GM12878 (cell line): ENCODE measurements around the gene BORCS6. TPM values are rescaled to one million over a fixed set of nuclear protein-coding genes. Genes with fewer than 3 reads are reported as not detected.
A peak's percentile ranks its signal among the peaks of the same experiment; 100 is the strongest.

Source experiments
- ESRRA ChIP-seq: IDR thresholded peaks from 2 replicates; pipeline ENCODE4 v1.6.1; 2012; ENCODE audit warnings: mild to moderate bottlenecking, low read length, improper control_type of control experiment
- ETV6 ChIP-seq, 2 experiments: fragments of 450-650 bp in 1 of 2; IDR thresholded peaks in 1 of 2; conservative IDR thresholded peaks in 1 of 2; 2 replicates each; pipeline ENCODE4 v1.6.1; 2014; ENCODE audit warnings: antibody characterized with exemption in 1 of 2, borderline replicate concordance in 1 of 2, low read depth in 1 of 2, mild to moderate bottlenecking in 1 of 2, moderate library complexity in 1 of 2
- HDGF ChIP-seq: fragments of 450-650 bp; IDR thresholded peaks from 2 replicates; pipeline ENCODE4 v1.6.1; 2016; ENCODE audit warnings: antibody characterized with exemption
- NBN ChIP-seq: fragments of 450-650 bp; IDR thresholded peaks from 2 replicates; pipeline ENCODE4 v1.6.1; 2016
- NFXL1 ChIP-seq: fragments of 450-650 bp; IDR thresholded peaks from 2 replicates; pipeline ENCODE4 v1.6.1; 2017; ENCODE audit warnings: antibody characterized with exemption, mild to moderate bottlenecking, borderline replicate concordance
- NKRF ChIP-seq: fragments of 450-650 bp; conservative IDR thresholded peaks from 2 replicates; pipeline ENCODE4 v1.6.1; 2017; ENCODE audit warnings: mild to moderate bottlenecking, moderate library complexity
- PAX5 ChIP-seq: IDR thresholded peaks from 2 replicates; pipeline ENCODE4 v1.6.1; 2011; ENCODE audit warnings: low read depth, low read length, borderline replicate concordance
- RFX5 ChIP-seq: IDR thresholded peaks from 2 replicates; pipeline ENCODE4 v1.6.1; 2011; ENCODE audit warnings: low read depth, low read length, improper control_type of control experiment
- SMAD5 ChIP-seq: IDR thresholded peaks from 2 replicates; pipeline ENCODE4 v1.6.1; 2016; ENCODE audit warnings: antibody characterized with exemption, low read depth
- SREBF1 ChIP-seq: IDR thresholded peaks from 2 replicates; pipeline ENCODE4 v1.6.1; 2012; ENCODE audit warnings: mild to moderate bottlenecking, low read length
- YBX1 ChIP-seq: fragments of 450-650 bp; IDR thresholded peaks from 2 replicates; pipeline ENCODE4 v1.6.1; 2016; ENCODE audit warnings: antibody characterized with exemption
- ZBTB40 ChIP-seq: fragments of 450-650 bp; IDR thresholded peaks from 2 replicates; pipeline ENCODE4 v1.6.1; 2016; ENCODE audit warnings: mild to moderate bottlenecking, moderate library complexity, borderline replicate concordance
- ZSCAN29 ChIP-seq: fragments of 450-650 bp; IDR thresholded peaks from 2 replicates; pipeline ENCODE4 v1.6.1; 2017; ENCODE audit warnings: mild to moderate bottlenecking, moderate library complexity
- ZZZ3 ChIP-seq: IDR thresholded peaks from 2 replicates; pipeline ENCODE4 v1.6.1; 2011; ENCODE audit warnings: low read depth; ENCODE audit not compliant: control insufficient read depth, insufficient read length
- polyA plus RNA-seq, 11 experiments: library from polyadenylated mRNA; depleted of rRNA in 4 of 11; unstranded in 6 of 11; stranded (reverse) in 5 of 11; fragments of >200 nt; fragmentation: Nextera tagmentation in 4 of 11; fragmentation: Illumina TruSeq in 1 of 11; extraction: Ambion mirVana in 4 of 11; extraction: Trizol in 1 of 11; gene quantifications; 1 replicate in 1 of 11; 2 replicates in 10 of 11; pipeline versions ENCODE4 v1.2.1 to v1.2.3, GENCODE V29; 2011 to 2016; ENCODE audit warnings: inconsistent platforms in 2 of 11, missing spikeins in 2 of 11, low read depth in 1 of 11
- total RNA-seq, 4 experiments: library from RNA; depleted of rRNA in 3 of 4; stranded (reverse); fragments of >200 nt in 3 of 4; fragmentation: Illumina TruSeq in 1 of 4; extraction: Trizol in 1 of 4; gene quantifications; 2 replicates each; pipeline versions ENCODE4 v1.2.1 to v1.2.3, GENCODE V29; 2013 to 2021
- TF ChIP-seq, protein P1 (sequence below): fragments of 450-650 bp; IDR thresholded peaks from 2 replicates; pipeline ENCODE4 v1.6.1; 2017; ENCODE audit warnings: borderline replicate concordance
- TF ChIP-seq, protein P2 (sequence below): IDR thresholded peaks from 2 replicates; pipeline ENCODE4 v1.6.1; 2012; ENCODE audit warnings: mild to moderate bottlenecking, low read depth, low read length
- TF ChIP-seq, protein P3 (sequence below): IDR thresholded peaks from 2 replicates; pipeline ENCODE4 v1.6.1; 2011; ENCODE audit warnings: mild to moderate bottlenecking, low read depth, low read length, moderate library complexity; ENCODE audit not compliant: insufficient replicate concordance

The BORCS6 gene
- total and polyA plus RNA-seq, 10 of the 15 experiments (the other 5 are each of a cell fraction or from before 2014, with no cell fraction given), result 0.37 to 14.1 (median 6.7) TPM

GRCh38 chr17:8220783-8221662 is 31.0 kb upstream of the BORCS6 start (continued):
- TF ChIP-seq ZBTB40, result peak; percentile 73; the same call in 1 of the 2 replicates
- no peak for TF ChIP-seq SREBF1
- TF ChIP-seq, protein P1, sequence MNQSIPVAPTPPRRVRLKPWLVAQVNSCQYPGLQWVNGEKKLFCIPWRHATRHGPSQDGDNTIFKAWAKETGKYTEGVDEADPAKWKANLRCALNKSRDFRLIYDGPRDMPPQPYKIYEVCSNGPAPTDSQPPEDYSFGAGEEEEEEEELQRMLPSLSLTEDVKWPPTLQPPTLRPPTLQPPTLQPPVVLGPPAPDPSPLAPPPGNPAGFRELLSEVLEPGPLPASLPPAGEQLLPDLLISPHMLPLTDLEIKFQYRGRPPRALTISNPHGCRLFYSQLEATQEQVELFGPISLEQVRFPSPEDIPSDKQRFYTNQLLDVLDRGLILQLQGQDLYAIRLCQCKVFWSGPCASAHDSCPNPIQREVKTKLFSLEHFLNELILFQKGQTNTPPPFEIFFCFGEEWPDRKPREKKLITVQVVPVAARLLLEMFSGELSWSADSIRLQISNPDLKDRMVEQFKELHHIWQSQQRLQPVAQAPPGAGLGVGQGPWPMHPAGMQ, result no peak
- no peak for TF ChIP-seq ETV6 (conservative IDR thresholded peaks at IDR 0.05 in 1 of 2, IDR thresholded peaks at IDR 0.05 in 1 of 2; ENCODE audit: borderline replicate concordance in 1 of 2, low read depth in 1 of 2)
- peak; percentile 96 for TF ChIP-seq ZSCAN29
- no peak; the same call in 1 of the 2 replicates for TF ChIP-seq NKRF
- TF ChIP-seq NBN, result peak; percentile 3
- TF ChIP-seq, protein P2, sequence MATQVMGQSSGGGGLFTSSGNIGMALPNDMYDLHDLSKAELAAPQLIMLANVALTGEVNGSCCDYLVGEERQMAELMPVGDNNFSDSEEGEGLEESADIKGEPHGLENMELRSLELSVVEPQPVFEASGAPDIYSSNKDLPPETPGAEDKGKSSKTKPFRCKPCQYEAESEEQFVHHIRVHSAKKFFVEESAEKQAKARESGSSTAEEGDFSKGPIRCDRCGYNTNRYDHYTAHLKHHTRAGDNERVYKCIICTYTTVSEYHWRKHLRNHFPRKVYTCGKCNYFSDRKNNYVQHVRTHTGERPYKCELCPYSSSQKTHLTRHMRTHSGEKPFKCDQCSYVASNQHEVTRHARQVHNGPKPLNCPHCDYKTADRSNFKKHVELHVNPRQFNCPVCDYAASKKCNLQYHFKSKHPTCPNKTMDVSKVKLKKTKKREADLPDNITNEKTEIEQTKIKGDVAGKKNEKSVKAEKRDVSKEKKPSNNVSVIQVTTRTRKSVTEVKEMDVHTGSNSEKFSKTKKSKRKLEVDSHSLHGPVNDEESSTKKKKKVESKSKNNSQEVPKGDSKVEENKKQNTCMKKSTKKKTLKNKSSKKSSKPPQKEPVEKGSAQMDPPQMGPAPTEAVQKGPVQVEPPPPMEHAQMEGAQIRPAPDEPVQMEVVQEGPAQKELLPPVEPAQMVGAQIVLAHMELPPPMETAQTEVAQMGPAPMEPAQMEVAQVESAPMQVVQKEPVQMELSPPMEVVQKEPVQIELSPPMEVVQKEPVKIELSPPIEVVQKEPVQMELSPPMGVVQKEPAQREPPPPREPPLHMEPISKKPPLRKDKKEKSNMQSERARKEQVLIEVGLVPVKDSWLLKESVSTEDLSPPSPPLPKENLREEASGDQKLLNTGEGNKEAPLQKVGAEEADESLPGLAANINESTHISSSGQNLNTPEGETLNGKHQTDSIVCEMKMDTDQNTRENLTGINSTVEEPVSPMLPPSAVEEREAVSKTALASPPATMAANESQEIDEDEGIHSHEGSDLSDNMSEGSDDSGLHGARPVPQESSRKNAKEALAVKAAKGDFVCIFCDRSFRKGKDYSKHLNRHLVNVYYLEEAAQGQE, result no peak
- 0 out of 2 replicates have a peak, but pooled peaks have one; percentile 48 for TF ChIP-seq PAX5
- TF ChIP-seq HDGF, result no peak
- no peak for TF ChIP-seq ZZZ3
- TF ChIP-seq ESRRA, result no peak
- TF ChIP-seq YBX1, result no peak
- no peak for TF ChIP-seq RFX5
- TF ChIP-seq, protein P3, sequence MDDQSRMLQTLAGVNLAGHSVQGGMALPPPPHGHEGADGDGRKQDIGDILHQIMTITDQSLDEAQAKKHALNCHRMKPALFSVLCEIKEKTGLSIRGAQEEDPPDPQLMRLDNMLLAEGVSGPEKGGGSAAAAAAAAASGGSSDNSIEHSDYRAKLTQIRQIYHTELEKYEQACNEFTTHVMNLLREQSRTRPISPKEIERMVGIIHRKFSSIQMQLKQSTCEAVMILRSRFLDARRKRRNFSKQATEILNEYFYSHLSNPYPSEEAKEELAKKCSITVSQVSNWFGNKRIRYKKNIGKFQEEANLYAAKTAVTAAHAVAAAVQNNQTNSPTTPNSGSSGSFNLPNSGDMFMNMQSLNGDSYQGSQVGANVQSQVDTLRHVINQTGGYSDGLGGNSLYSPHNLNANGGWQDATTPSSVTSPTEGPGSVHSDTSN, result no peak
- no peak for TF ChIP-seq NFXL1
- TF ChIP-seq SMAD5, result no peak
